ENCODE results near the gene HPS4.

The HPS4 gene

DNA sequence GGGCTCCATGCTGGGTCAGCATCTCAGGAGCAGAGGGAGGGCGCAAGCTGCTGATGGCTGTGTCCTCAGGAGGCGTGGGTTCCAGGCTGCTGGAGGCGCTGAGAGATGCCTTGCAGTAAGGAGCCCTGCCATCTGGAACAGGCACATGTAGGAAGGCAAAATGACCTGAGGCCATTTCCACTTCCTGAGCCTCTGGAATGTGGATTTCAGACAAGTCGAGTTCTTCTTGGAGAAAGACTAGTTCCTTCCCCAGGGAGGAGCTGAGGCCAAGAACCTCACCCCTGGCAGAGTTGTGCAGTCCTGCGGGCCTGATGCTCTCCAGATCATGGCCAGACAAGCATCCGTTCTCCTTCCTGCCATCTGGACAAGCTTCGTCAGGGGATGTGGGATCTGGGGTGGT lies 19.3 kb downstream of the HPS4 start:
- DNase-seq (ENCODE audit: low spot score): no peak

DNA sequence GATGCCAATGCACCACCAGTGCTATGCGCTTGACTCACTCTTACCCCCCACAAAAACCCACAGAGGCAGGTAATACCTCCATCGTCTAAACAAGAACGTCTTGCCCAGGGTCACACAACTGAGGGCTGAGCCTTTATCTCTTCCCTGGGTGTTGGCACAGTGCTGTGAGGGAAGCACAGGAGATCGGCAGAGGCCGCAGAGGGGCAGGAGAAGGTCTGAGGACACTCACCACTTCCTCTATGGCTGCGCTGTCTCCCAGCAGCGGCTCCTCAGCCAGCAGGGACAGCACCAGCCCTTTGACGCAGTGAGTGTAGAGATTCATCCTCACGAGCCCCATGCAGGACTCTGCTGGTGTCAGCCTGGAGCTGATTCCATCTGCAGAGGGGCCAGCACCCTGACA lies 19.9 kb downstream of the HPS4 start:
- no peak for DNase-seq (ENCODE audit: low spot score)

DNA sequence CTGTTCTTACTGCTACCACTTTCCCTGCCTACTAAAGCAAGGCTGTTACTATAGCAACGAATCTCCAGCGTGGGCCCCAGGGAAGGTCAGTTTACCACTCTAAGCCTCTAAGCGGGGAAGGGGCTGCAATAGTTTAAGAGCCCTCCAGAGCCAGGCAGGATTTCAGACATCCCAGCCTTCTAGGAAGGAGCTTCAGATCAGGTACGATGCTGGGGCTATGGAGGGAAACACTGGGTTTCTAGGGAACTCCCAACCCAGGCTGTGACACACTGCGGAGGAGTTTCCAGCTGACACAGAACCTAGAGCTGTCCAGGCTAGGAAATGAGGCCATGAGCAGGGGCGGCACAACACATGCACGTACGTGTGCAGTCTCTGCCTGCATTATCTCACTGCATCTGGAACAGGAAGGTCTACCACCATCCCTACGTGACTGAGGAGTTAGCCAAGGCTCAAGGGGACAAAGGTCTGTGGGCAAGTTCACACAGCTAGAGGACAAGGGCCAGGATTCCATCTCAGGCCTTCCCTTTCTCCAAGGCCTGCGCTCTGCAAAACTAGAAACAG lies 20.4 kb downstream of the HPS4 start:
- DNase-seq (ENCODE audit: low spot score): no peak

DNA sequence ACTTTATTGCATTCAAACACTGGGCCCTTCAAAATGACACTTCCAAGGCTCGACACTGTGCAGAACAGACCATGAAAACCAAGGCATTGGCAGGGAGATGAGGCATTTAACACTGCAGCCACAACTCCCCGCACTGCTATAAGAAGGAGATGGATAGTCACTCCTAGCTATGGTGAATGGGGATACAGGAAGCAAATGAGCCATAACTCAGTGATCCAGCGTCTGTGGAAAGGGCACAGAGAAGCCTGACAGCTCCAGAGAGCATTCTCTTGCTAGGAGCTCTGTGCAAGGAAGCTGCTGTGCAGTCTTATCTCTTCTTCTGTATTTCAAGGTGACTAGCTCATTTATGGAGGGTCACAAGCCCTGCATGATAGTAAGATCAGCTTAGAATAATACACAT lies 20.9 kb downstream of the HPS4 start:
- DNase-seq (ENCODE audit: low spot score): no peak

DNA sequence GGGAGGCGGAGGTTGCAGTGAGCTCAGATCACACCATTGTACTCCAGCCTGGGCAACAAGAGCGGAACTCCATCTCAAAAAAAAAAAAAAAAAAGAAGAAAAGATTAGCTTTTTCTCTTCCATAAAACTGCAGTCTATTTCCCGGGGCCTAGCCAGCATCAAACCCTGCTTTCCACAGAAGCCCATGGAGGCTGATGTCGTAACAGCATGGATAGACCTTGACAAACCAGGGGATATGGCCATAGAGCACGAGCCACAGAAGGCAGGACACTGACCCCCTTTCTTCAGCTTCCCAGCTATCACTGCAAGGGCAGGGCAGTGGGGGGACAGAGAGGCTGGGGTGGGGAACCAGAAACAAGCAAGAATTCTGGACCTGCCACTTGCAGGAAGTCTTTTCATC lies 21.5 kb downstream of the HPS4 start:
- no peak for DNase-seq (ENCODE audit: low spot score)

DNA sequence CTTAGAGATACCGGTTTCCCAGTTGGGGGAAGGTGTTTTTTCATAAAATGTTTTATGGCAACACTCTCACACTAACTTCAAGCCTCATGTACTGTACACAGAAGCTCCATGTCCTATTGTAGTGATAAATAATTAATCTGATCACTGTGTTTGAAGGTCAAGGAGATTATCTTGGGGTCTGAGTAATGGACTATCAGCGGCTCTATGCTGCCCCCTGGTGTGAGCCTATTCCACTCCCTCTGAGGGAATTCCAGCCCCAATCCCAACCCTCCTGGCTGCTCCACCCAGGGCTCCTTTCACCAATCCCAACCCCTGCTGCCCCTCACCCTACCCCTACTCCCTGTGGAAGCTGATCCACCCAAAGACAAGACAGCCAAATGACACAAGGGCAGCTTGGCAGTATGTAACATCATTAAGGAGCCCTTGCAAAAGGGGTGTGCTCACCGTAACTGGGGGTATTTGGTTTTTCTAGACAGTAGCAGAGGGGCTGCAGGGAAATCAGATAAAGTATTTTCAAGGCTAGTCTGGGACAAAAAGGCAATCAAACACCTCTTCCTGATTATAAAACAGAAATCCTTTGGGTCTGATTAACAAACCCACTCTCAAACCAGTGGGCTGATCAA lies 22.3 kb downstream of the HPS4 start:
- DNase-seq (ENCODE audit: low spot score): no peak

DNA sequence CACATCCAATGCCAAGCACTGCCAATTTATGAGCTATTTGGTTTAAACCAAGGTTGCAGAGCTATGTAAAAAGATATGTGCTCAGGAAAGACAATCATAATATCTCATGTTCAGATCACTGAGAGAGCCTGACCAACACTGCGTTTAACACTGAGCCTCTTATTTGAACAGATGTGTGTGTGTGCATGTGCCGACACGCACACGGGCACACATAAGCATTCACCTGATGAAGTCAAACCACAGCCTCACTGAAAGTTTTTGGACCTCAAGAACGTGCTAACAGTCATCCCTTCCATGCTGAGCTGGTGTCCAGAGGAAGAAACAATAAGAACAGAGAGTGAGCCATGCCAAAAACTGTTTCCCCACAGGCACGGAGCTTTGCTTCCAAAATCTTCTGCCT lies 23.4 kb downstream of the HPS4 start:
- DNase-seq (ENCODE audit: low spot score): no peak

DNA sequence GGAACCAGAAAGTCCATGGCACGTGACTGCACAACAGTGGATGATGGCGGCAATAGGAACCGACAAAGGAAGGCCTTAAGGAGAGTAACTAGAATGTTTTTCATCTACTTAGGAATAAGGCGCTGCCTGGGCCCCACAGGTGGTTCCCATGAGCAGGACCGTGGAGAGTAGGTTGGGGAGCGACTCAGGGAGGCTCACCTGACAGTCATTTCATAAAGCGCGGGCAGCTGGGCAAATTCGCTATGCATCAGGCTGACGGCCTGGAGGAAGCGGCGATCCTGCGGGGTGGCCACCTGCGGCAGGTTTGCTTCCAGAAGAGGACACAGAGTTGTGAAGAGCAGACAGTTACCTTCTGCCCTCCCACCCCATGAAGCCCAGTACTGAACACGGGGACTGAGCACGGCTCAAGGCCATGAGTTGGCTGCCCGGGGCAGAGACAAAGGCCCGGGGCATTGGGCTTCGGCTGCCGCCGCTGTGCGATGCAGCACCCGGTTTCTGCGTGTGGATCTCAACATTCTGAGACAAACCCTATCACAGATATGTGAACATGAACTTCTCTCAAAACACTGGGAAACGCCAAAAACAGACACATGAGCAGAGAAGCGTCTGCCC lies 25.8 kb downstream of the HPS4 start:
- no peak for DNase-seq (ENCODE audit: low spot score)

DNA sequence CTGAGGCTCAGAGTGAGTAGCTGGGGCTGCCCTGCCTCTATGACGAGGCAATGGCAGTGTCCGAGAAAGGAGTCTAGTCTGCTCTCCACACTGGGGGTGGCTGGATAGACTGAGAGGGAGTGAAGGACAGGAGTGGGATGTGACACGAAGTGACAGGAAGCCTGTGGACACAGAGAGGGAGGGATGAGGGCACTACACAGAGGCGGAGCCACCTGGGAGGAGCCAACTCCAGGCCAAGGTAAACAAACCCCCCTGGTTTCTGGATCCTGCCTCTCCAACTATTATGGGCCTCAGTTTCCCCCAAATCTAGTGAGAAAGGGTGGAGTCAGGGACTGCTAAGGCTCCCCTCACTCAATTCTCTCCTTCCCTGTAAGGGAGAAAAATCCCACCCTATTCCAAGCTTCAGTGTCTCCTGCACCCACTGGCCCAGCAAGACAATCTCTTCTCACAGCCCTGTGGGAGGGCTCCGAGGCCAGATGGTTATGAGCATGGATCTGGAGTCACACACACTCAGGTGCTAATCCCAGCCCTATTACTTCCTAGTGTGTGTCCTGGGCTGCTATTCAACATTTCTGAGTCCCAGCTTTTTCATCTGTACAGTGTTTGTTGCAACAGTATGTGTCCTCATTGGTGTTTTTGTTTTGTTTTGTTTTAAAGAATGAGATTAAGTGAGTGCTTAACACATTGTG lies 29.6 kb downstream of the HPS4 start:
- no peak for DNase-seq (ENCODE audit: low spot score)

DNA sequence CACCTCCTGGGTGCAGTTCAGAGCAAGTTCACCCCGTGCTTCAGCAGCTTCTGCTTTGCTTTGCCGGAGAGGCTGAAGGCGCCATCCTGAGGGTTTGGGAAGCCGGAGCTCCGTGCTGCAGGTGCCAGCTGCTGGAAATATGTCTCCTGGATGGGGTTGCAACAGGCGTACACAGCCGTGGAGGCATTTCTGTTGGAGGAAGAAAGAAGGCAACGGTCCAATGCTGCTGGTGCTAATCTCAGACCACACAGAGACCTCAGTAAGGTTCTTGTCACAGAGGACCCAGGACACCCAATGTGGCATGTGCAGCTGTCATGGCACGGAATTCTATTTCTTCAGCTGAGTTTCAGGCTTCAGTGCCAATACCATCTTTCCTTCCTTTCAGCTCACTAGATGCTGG lies 30.4 kb downstream of the HPS4 start:
- no peak for DNase-seq (ENCODE audit: low spot score)

DNA sequence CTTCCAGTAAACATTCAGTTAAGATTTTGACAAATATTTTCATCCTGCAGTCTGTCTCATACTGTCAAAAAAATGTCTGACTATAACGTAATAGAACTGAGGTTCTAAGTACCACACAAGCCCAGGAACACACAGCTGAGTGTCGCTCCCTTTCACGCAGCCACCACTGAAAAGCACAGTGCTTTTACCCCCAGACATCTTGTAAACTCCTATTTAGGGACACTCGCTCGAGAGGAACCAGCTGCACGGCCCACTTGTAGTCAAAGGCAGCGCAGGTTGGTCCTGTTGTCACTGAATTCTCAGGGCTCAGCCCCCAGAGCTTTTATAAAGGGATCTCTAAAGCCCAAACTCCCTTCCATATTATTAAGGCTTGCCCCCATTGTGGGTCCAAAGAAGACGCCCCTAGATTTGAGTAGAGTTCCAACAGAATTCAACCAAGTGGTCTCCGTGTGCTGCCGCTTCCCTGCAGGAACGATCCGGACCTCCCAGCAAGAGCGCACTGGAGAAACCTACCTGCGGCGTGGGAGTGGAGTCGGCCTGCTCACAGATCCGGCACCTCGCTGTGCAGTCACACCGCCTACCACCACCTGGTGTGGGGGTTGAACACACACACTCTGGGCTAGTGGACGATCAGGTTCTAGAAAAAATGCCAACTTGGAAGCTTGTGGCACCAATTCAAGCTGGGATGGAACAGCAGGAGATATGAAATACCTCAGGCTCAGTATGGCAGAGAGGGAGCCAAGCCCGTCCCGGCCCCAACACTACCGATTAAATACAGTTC lies 31.2 kb downstream of the HPS4 start:
- DNase-seq (ENCODE audit: low spot score): no peak

DNA sequence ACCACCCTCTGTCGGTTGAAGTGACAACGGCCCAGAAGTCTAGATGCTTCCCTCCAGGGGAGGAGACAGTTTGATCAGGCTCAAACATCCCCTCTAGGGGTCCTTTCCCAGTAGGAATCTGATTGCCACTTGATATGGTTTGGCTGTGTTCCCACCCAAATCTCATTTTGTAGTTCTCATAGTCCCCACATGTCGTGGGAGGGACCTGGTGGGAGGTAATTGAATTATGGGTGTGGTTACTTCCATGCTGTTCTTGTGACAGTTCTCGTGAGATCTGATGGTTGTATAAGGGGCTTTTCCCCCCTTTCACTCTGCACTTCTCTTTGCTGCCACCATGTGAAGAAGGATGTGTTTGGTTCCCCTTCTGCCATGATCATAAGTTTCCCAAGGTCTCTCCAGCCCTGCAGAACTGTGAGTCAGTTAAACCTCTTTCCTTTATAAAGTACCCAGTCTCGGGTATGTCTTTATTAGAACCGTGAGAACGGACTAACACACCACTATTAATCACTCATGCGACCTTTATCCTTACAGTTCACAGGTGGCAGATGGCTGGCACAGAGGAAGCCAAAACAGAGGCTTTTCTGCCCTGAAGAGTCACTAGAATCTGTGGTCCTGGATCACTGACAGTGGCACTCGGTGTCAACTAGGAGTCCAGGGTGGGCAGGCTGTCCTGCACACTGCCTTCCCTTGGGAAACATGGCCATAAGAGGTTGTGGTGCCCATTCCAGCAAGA lies 33.0 kb downstream of the HPS4 start:
- DNase-seq (ENCODE audit: low spot score): no peak

DNA sequence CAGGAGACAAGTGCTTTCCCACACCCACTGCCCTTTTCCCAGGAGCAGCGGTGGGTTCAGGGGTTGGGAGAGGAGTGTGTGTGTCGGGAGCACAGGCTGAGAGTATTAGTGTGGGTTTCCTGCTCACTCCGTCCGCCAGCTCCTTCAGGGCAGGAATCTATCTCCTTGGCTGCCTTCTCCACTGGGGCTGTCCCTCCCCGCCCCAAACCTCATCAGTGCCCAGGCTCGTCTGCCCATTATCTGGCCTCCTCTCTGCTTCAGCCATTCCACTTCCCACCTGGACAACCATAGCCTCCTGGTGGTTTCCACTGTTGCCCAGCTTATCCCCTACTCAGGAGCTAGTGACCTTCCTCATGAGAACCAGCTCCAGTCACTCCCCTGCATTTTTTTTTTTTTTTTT lies 34.6 kb downstream of the HPS4 start:
- DNase-seq (ENCODE audit: low spot score): no peak

DNA sequence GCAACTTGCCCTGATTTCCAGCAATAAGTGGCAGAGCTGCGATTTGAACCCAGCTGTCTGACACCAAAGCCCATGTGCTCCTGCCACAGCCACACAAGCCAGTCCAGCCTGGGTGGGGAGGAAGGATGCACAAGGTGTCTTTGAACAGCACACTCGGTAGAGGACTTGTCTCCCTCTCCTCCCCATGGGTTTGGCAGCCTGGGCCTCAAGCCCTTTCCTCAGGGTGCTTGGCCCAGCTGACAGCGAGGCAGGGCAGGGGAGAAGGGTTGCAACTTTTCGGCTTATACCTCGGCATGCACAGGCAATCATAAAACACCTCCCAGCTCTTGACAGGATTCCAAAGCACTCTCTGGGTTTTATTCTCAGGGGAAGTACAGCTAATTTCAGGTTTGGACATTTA lies 35.2 kb downstream of the HPS4 start:
- DNase-seq (ENCODE audit: low spot score): no peak

DNA sequence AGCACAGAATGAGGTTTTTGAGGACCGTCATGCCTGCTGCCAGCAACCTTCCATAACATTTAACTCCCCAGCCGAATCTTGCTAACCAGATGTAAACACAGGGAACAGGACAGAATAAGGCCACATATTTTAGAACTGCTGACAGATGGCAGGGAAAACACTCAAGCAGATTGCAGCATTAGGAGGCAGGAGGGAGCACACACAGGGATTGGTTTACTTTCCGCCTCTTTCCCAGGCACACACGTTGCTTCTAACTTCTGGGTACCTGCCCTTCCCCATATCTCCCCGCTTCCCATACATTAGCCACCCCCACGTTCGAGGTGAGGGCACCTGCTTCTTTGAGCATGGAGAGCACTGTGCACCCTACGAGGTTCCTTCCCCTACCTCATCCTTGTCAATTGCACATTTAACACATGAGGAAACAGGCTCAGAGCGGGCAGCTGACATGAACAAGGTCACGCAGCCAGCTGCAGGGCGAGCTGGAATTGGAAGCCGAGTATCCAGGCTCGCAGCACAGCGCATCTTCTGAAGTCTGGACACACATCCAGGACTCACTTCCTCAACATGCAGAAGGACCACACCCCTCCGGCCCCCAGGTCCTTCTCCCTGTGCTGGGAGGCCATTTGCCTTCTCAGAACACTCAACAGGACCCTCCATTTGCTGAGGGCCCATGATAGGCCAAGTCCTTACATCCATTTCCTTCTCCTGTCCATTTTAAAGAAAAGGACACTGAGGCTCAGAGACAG lies 35.8 kb downstream of the HPS4 start:
- DNase-seq (ENCODE audit: low spot score): no peak

DNA sequence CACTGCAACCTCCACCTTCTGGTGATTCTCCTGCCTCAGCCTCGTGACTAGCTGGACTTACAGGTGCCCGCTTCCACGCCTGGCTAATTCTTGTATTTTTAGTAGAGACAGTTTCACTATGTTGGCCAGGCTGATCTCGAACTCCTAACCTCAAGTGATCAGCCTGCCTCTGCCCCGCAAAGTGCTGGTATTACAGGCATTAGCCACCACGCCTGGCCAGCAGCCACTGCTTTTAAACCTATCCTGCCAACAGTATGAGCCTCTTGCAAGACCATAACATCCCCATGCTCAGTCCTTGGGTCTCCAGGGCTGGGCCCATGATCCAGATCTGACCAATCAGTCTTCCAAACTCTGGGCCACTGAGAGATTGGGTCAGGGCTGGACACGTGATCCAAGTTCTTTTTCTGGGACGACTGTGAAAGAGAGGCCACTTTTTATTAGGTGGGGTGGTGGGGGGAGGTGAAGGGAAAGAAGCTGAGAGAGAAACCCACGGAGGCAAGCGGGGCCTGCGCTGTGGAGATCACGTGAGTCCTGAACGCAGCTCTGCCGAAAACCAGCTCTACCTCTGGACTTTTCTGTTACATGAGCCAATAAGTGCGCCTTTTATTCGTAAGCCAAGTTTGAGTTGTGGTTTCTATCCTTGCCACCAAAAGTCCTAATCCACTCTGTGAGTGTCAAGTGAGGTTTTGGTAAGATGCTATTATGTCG lies 36.6 kb downstream of the HPS4 start:
- DNase-seq (ENCODE audit: low spot score): no peak

DNA sequence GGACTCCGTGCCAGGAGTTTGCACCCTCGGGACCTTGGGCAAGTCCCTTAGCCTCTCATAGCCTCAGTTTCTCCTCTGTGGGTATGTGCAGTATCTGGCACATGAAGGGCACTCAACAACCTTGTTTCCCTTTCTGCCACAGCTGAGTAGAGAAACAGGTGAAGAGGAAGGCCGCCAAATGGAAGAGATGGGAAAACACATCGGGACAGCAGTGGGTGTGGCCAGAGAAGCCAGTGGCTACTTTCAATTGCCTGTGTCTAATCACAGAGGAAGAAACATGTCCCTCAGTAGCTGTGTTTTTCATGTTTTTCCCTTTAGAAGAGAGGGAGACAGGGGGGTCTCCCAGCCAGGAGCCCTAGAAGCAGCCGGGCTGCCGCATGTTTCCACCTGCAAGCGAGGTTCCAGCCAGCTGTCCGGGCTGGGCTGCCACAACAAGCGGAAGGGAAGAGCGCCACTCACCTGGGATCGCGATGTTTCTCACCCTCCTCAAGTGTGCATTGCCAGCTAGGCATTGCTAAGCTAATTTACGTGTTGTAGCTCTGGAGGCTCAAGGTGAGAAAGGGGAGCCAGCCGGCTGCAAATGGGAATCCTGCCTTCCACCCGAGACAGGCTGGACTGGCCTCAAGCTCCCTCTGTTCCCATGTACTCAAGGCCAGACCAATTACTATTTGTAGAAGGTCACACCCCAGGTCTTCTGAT lies 37.9 kb downstream of the HPS4 start:
- DNase-seq (ENCODE audit: low spot score): no peak

DNA sequence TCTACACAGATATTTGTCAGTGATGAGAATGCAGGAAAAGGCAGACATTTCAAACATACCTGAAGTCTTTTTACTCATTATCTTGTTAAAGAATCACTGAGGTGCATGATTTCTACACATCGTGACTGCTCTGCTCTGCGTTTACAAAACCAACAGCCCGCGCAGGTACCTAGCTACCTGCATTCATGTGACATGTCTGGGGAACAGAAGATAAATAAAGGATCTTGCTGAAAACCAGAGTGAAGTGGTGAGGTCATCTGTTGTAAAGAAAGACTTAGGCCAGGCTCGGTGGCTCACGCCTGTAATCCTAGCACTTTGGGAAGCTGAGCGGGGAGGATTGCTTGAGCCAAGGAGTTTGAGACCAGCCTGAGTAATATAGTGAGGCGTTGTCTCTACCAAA lies 38.8 kb downstream of the HPS4 start:
- no peak for DNase-seq (ENCODE audit: low spot score)

DNA sequence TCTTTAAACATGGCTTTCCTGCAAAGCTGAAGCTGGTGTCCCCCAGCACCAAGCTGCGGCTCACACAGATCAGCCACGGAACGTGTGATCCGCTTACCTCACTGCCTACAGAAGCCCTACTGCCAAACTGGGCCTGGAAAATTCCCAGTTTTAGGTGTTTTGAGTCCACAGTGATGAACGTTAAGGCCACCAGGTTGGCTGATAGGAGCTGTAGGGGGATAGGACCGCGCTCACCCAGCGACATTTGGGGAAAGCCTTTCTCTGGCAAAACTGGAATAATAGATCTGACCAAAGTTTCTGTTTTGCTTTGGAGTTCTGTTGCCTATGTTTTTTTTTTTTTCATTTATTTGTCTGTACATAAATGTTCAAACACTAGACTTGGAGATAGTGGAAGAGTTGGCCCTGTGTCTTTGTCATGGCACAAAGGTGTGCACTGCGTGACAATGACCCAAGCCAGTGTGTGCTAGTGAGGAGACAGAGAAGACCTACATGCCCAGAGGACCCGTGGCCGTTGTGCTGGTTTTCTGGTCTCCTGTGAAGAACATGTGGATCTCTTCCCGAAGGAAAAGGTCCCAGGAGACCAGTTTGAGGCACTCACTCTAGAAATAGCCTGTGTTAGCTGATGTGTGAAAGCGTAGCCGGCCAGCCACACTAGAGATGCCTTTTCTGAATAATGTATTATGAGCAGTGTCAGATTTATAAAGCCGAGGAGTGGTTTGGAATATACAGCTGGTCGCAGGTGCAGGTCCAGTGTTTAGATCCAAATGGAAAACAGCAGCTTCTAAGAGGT lies 39.5 kb downstream of the HPS4 start:
- no peak for DNase-seq (ENCODE audit: low spot score)
